ENCODE measurements around the gene VPS13C.

The VPS13C gene

GRCh38 chr15:61917457-61917856, 142.8 kb downstream of the VPS13C start:
- DNase-seq, result no peak

GRCh38 chr15:61916104-61916503, 144.1 kb downstream of the VPS13C start:
- DNase-seq, result no peak

GRCh38 chr15:61915640-61916039, 144.6 kb downstream of the VPS13C start:
- DNase-seq, result no peak

GRCh38 chr15:61910839-61911369, 149.3 kb downstream of the VPS13C start:
- DNase-seq, result no peak

DNA sequence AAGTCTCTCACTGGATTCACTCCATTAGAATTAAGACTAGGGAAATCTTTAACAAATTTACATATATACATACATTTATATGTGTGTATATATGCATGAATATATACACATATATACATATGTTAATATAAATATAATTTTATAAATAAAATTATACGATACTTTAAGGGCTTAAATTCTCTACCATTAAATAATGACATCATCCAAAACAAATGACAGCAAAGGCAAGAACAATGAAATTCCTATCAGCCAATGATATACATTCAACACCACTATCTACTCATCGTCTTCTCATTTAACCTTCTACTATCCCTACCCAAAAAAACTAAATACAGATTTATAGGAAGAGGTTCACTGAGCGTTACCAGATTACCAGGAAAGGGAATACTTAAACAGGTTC, 152.0 kb downstream of the VPS13C start:
- no peak for DNase-seq

GRCh38 chr15:61907753-61908086, 152.5 kb downstream of the VPS13C start:
- no peak for DNase-seq

DNA sequence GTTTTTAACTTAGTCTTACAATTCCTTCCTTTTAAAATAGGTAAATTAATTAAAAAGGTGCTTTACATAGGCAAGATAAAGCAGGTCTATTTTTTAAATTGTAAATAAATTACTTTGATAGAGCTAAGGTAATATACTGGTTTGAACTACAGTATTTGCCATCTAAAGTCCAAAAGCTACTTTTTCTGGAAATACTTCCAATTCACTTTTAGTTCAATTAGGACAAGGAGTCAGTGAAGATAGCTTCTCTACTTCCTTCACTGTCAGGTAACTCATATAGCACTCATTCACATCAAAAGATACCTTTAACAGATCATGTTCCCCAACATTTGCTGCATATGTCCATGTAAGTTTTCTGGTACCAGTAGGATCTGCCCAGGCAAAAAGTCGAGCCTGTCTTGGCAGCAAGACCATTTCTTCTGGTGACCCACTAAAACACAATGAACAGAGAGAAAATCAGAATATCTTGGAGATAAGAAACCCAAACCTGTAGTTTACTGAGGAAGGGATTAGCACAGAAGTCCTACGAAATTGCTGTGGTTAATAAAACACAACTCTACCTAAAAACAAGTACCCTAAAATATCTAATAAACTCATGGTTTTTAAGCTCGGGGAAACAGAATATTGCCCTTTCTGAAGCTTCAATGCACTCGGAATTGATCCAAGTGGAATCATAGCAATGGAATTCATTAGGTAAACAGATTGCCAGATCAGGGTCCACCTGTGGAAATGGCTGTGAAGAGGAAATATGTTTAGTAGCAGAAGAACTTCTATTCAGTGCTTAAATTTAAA, 153.1 kb downstream of the VPS13C start:
- DNase-seq, result no peak

GRCh38 chr15:61893146-61893545, 167.1 kb downstream of the VPS13C start:
- no peak for DNase-seq

GRCh38 chr15:61892140-61892539, 168.1 kb downstream of the VPS13C start:
- DNase-seq, result no peak

GRCh38 chr15:61890106-61890505, 170.1 kb downstream of the VPS13C start:
- DNase-seq, result no peak

DNA sequence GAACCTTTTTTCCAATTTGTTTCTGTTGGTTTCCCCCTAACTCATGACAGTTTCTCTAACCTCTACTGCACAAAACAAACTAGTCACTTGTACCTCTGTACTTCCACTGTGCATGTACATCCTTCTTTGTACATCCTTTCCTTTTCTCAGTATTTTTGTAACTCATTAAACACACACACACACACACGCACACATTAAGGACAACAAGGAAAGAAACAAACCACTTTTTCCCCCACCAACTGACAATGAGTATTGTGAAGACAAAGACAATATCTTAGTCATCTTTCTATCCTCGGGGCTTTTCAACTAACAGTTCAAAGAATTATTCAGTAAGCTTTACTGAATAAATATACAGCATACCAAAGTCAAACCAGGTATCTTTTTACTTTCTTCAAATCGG, 170.5 kb downstream of the VPS13C start:
- DNase-seq, result no peak

DNA sequence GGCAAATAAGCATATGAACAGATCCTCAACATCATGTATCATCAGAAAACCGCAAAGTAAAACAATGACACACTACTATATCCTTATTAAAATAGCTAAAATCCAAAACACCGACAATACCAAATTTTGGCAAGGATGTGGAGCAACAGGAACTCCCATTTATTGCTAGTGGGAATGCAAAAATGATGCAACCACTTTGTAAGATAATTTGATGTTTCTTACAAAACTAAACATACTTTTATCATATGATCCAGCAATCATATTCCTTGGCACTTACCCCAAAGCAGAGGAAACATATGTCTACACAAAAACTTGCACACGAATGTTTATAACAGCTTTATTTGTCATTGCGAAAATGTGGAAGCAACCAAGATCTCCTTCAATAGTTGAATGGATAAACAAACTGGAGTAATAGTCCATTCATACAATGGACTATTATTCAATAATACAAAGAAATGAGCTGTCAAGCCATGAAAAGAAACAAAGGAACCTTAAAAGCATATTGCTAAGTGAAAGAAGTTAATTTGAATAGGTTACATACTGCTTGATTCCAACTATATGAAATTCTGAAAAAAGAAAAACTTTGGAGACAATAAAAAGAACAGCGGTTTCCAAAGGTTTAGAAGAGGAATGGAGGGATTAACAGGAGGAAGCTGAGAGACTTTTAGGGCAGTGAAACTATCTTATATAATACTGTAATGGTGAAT, 172.0 kb downstream of the VPS13C start:
- no peak for DNase-seq

DNA sequence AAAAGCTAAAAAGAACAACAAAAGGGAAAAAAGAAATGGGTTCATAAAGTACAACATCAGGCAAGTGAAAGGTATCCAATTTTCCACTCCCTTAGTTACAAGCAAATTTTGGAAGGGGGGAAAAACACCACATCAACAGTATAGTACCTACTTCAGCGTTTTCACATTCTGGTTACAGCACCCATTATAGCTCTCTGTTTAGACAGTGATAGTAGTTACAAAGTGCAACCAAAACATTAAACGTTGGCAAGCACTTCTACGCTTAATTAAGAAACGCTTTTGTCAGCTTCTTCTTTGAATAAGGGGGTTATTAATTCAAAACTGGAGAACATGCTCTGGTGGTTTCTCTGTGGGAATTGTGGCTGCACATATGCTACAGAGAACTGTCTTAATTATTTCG, 180.2 kb downstream of the VPS13C start:
- DNase-seq, result no peak

- no peak for DNase-seq
Observed at GRCh38 chr15:61879219-61879618, 181.0 kb downstream of the VPS13C start.

DNA sequence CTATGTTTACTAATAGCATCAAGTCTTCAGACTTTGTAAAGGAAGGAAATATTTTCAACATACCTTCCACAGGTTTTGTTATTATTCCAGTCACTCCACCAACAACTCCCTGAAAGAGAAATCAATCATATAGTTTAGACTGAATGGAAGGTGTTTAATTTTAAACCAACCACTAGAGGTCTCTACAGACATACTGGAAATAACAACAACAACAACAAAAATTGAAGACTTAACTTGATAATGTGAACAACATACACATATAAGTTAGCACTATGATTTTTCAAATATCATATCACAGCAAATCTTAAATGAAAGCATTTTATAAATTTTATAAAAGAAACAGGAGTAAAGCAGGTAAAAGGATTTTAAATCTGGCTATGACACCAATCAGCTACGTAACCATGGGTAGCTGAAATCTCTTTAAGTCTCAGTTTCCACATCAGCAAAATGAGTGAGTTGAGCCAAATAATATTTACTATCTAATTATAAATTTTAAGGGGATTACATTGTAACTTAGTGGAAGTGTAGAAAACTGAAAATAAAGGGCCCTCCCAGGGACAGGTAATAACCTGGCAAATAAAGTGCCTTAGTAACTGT, 188.2 kb downstream of the VPS13C start:
- no peak for DNase-seq

DNA sequence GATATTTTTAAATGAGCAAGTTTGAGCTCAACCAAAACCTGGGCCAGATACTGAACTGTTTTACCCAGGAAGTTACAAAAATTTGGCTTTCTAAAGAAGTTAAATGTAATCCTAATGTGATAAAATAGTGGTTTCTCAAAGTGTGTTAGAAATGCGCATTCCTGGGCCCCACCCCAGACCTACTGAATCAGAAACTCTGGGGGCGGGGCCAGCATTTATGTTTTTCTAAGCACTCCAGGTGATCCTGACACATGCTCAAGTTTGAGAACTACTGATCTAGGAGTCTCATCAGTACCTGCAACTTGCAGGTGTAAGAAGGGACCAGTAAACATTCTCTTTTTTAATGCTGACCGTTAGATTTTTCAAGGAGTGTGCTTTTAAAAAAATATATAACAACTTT, 190.6 kb downstream of the VPS13C start:
- no peak for DNase-seq

GRCh38 chr15:61861962-61862361, 198.3 kb downstream of the VPS13C start:
- DNase-seq, result no peak

GRCh38 chr15:61857169-61857829, 202.9 kb downstream of the VPS13C start:
- no peak for DNase-seq

DNA sequence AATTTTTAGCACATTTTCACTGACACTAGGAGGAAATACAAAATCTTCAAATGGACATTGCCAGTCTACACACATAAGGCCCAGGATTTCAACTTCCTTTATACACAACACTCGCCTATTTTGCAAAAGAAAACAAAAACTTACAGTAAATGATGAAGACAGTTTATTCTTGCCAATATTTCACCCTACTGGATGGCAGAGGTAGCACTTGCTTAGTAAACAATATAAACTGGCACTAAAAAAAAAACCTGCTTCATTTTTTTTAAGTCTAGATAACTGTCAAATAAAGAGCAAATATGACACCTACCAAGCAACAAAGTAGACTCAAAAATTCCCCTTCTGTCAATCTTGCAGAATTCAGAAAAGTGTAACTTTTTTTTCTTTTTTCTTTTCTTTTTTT, 204.0 kb downstream of the VPS13C start:
- DNase-seq, result no peak

- no peak for DNase-seq
Observed at GRCh38 chr15:61853195-61853594, 207.1 kb downstream of the VPS13C start.

- no peak for DNase-seq
Observed at GRCh38 chr15:61851955-61852354, 208.3 kb downstream of the VPS13C start.

- DNase-seq, result no peak
Observed at GRCh38 chr15:61849447-61849846, 210.8 kb downstream of the VPS13C start.

GRCh38 chr15:61841466-61841865, 218.8 kb downstream of the VPS13C start:
- DNase-seq, result no peak
